GM18858 (cell line): ENCODE measurements around the gene RUBCN.
A peak's percentile ranks its signal among the peaks of the same experiment; 100 is the strongest.
"Not testable (repeated sequence)": the region's sequence is repeated elsewhere in the genome, so short reads cannot be mapped to it uniquely, and the experiment has no call there.

Experiments used
- ATAC-seq: cut with Tn5 transposase; IDR thresholded peaks from one replicate; pipeline ENCODE4 v1.9.1; 2021; ENCODE audit not compliant: unreplicated experiment

The RUBCN gene

DNA sequence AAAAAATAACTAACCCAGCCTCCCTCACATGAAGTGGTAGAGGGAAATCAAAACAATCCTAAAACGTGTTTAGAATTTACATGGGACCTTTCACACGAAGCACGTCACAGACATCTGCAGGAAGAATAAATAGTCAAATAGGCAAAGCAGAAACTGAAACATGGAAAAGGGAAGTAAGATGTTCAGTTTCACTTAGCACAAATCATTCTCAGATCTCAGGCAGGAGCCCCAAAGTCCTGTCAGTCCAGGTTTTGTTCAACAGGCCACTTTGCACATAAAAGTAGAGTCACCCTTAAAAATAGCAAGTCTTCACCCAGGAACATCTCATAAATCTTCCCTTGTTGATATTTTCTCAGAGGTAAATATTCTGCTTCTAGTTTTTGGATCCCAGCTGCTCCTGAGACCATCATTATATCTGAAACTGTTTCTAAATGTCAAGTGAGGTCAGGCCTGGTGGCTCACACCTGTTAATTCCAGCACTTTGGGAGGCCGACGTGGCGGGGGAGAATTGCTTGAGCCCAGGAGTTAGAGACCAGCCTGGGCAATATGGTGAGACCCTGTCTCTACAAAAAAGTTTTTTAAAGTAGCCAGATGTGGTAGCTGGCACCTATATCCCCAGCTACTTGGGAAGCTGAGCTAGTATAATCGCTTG, 1.9 kb downstream of the RUBCN start:
- peak; percentile 49 for ATAC-seq

DNA sequence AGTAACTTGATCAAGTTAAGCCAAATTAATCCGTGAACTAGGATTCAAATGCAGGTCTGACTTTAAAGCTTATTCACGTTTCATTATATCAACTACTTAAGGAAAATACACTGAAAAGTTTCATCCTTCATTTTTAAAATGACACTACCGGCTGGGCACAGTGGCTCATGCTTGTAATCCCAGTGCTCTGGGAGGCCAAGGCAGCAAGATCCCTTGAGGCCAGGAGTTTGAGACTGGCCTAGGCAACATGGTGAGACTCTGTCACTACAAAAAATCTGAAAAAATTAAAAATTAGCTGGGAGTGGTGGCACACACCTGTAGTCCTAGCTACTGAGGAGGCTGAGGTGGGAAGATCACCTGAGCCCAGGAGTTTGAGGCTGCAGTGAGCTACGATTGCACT, 3.7 kb downstream of the RUBCN start:
- ATAC-seq, result no peak

DNA sequence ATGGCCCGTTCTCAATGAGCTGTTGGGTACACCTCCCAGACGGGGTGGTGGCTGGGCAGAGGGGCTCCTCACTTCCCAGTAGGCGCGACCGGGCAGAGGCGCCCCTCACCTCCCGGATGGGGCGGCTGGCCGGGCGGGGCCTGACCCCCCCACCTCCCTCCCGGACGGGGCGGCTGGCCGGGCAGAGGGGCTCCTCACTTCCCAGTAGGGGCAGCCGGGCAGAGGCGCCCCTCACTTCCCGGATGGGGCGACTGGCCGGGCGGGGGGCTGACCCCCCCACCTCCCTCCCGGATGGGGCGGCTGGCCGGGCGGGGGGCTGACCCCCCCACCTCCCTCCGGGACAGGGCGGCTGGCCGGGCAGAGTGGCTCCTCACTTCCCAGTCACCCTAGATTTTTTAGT, 5.2 kb downstream of the RUBCN start:
- ATAC-seq, result not testable (repeated sequence)

DNA sequence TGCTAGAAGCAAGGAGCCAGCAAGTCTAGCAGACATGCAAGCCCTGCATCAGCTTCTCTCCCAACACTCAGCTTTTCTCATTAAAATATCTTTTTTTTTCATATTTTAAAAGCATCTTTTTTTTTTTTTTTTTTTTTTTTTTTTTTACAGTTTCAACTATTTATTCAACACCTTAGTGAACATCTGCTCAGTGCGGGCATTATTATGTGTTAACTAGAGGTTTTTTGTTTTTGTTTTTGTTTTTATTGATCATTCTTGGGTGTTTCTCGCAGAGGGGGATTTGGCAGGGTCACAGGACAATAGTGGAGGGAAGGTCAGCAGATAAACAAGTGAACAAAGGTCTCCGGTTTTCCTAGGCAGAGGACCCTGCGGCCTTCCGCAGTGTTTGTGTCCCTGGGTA, 5.9 kb downstream of the RUBCN start:
- not testable (repeated sequence) for ATAC-seq

DNA sequence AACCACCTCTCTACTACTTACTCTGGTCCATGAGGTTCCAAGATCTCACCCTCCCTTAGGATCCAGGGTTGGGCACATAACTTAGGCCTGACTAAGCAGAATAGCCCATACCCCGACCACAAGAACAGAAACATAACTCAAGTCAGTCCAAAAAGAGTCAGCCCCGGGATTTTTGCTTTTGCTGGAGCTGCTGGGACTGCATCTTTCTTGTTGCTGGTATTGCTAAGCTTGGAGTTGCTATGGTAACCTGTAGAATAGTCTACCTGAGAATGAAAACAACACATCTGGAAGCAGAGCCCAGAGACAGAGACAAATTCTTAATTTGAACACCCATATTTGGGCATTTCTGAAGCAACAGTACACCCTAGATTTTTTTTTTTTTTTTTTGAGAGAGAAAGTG, 6.5 kb downstream of the RUBCN start:
- no peak for ATAC-seq

DNA sequence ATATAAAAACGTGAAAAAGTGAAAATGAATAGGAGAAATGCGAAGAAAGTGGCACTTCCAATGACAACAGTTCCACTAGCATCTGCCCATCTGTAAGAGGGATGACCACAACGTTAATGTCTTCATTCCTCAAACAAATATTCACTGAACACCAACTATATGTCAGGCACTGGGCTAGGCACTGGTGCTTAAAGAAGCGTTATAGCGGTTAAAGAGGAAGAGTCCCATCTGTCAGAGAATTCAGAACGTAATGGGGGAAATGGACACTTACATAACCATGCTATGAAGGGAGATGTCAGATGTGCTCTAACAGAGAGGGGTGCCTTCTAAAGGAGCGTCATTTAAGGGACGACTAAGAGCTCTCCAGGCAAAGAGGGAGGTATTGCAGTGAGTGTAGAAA, 8.2 kb downstream of the RUBCN start:
- ATAC-seq, result no peak

DNA sequence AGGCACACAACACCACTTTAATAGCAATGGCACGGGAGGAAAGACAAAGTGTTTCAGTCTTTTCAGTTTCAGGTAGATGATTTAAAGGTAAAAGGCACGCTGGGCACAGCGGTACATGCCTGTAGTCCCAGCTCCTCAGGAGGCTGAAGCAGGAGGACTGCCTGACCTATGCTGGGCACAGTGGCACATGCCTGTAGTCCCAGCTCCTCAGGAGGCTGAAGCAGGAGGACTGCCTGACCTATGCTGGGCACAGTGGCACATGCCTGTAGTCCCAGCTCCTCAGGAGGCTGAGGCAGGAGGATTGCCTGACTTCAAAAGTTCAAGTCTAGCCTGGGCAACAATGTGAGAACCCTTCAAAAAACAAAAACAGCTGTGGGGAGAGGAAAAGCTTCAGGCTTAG, 8.8 kb downstream of the RUBCN start:
- ATAC-seq, result not testable (repeated sequence)

DNA sequence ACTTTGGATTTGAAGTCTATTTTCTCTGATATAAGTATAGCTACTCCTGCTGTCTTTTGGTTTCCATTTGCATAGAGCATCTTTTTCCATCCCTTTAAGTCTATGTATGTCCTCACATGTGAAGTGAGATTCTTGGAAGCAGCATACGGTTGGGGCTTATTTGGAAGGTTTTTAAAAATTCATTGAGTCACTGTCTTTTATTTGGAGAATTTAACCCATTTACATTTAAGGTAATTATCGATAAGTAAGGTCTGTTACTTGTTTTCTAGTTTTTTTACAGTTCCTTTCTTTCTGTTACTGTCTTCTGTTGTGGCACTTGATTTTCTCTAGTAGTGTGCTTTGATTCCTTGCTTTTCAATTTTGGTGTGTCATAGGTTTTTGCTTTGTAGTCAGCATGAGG, 14.0 kb downstream of the RUBCN start:
- no peak for ATAC-seq

DNA sequence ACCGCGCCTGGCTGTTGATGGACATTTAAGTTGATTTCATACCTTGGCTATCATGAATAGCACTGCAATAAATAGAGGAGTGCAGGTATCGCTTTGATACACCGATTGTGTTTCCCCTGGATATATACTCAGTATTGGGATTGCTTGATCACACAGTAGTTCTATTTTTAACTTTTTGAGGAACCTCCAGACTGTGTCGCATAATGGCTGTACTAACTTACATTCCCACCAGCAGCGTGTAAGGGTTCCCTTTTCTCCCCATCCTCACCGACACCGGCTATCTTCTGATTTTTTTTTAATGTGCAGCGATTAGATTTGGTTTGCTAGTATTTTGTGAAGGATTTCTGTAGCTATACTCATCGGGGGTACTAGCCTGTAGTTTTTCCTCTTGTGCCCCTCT, 16.0 kb downstream of the RUBCN start:
- ATAC-seq, result no peak

DNA sequence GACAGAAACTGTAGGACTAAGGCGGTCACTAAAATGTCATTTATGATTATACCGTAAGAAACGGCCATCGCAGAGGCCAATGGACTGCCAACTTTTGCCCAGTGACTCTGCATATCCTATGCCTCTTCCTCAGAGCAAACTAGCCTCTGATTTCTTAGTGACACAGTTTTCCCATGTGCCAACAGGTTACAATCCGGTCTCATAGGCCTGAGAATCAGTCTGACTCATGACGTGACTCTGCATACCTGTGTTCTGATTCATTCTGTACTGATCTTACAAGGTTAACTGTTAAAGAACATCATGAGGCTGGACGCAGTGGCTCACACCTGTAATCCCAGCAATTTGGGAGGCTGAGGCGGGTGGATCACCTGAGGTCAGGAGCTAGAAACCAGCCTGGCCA, 17.8 kb downstream of the RUBCN start:
- no peak for ATAC-seq

DNA sequence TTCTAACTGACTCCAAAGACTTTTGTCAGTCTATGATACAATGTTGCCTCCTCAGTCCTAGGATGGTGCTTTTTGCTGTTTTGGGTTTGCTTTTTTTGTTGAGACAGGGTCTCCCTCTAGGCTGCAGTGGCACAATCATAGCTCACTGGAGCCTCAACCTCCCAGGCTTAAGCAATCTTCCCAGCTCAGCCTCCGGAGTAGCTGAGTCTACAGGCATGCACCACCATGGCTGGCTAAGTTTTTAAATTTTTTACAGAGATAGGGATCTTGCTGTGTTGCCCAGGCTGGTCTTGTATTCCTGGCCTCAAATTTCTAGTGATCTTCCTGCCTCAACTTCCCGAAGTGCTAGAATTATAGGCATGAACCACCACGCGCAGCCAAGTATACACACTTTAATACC, 22.5 kb downstream of the RUBCN start:
- ATAC-seq, result no peak

DNA sequence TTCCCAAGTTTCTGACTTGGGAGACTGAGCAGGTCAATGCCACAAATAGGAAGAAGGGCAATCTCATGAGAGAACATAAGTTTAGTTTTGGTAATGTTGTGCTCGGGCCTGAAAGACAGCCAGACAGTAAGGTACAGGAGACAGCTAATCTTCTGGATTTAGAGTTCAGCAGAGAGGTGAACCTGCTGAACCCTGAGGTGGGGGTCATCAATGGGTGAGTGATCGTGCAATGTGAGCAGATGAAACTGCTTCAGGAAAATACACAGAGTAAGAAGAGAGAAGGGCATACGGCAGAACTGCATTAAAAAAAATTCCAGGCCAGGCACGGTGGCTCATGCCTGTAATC, 23.3 kb downstream of the RUBCN start:
- no peak for ATAC-seq

DNA sequence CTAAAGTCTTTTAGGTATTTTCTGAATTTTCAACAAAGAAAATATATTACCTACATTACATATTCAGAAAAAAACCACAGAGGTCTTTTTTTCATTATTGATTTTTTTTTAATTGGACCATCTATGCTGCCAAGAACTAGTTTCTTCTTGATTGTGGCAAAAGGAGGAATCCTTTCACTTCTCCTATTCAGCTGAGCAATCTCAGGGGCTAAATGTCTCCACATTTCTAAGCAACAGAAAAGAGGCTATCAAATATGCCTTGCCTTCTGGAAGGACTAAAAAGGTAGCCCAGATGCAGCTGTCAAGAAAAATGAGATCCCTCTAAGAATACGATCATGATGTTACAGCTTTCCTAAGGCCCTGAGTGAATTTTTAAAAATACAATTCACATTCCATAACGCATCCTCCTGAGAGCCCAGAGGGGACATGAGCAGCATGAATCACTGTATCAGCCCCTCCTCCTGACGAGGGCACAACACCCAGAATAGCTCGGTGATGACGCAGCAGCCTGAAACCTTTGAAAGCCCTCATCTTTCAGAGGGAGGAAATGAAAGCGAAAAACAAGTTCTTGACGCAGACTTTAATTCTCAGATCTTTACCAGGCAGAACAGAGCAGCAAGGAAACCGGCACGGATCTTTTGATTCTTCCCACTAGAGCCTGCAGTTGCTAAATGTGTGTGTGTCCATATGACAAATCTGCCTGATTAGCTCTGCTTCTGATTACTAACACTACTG, 24.6 kb downstream of the RUBCN start:
- peak; percentile 75 for ATAC-seq

DNA sequence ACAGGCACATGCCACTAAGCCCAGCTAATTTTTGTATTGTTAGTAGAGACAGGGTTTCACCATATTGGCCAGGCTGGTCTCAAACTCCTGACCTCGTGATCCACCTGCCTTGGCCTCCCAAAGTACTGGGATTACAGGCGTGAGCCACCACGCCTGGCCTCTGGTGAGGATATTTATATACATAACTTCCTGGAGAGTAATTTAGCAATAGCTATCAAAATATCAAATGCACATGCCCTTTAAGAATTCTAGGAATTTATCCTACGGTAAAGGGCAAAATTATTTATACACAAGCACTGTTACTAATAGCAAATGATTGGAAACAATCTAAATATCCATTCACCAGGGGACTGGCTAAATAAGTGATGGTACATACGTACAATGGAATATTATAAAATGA, 25.7 kb downstream of the RUBCN start:
- not testable (repeated sequence) for ATAC-seq

DNA sequence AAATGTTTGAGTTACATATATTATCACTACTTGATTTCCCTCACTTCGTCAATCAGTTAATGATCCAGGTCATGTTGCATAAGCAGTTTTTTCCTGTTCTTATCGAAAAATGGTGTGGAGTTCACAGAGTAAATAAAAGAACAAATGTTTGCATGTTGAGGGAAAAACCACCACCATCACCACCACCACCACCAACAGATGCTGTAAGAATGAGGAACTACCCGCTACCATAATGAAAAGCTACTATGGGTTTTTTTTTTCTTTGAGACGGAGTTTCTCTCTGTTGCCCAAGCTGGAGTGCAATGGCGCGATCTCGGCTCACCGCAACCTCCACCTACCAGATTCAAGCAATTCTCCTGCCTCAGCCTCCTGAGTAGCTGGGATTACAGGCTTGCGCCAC, 27.6 kb downstream of the RUBCN start:
- ATAC-seq, result no peak

DNA sequence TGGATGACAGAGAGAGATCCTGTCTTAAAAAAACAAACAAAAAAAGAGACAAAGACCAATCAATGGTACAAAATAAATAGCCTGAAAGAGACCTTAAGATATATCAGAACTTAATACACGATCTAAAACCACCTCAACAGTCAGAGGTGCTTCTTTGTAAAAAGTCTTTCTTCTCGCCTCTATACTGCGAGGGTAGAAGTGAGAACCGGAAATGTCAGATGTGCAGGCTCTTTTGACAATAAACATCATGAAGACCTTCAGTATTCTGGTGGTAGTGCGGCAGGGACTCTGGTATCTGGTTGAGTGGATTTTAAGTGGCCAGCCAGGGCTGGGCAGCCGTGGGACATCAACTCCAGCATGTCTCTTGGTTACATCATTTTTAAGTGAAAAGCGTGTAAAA, 30.0 kb downstream of the RUBCN start:
- no peak for ATAC-seq

DNA sequence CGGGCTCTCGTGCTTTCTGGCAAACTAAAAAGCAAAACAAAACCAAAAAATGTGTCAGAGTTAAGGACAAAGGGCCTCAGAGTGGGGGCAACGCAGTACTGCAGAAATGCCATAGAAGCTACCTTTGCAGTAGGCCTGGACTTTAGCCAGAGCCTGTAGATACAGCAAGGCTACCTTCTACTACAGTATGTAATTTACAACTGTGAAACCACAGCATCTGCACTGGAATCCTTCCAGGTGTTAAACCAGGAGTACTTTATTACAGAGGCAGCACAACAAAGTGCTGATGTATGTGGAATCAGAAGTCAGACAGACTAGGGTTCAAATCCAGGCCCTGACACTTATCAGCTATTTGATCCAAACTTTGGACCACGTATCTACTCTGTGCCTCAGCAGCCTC, 34.9 kb downstream of the RUBCN start:
- no peak for ATAC-seq

DNA sequence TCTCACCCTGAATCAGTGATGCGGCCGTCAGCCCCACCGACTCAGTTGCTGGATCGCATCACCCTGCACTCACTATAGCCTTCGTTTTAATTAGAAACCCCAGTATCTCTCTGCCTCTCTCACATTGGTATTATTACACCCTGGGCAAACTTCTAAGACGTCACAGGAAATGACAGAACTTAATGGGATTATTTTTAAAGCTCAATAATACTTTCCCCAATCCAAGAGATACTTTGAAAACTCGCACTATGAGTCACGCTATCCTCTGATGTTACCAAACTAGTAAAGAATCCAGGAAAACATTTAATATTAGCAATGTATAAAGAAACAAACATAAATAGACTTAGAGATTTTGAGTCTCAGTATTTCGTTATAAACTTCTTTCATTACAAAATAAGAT, 36.6 kb downstream of the RUBCN start:
- ATAC-seq, result no peak

DNA sequence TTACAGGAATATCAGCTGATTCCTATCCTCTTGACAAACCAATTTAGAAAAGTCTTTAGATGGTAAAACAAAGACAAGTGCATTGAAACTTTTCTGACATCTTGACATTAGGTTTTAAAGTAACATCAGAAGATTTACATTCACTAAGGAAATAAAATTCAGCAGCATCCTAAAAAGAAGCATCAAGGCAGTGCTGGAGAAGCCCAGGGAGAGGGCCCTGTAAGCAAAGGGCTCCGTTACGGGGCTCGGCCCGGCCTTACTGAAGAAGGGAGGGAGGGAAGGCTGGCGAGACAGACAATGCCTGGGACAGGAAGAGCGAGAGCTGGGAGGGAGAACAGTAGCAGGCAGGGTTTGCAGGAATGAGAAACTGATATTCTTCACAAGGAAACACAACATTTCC, 39.3 kb downstream of the RUBCN start:
- no peak for ATAC-seq

DNA sequence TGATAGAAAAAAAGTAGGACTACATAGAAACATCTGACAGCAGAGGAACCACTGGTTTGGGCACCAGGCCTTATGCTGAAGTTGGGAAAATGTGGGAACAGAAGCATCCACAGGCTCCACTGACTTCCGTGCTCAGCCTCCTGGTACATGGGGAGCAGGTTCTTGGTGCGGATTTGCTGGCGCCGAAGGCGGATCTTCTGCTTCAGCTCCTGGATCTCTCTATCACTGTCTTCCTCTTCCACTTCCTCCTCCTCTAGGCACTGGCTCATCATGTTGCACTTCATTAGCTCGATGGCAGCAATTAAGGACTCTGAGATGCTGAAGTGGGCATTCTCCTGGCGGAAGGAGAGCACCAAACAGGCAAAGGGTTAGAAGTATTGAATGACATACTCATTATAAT, 42.5 kb downstream of the RUBCN start:
- ATAC-seq, result no peak

DNA sequence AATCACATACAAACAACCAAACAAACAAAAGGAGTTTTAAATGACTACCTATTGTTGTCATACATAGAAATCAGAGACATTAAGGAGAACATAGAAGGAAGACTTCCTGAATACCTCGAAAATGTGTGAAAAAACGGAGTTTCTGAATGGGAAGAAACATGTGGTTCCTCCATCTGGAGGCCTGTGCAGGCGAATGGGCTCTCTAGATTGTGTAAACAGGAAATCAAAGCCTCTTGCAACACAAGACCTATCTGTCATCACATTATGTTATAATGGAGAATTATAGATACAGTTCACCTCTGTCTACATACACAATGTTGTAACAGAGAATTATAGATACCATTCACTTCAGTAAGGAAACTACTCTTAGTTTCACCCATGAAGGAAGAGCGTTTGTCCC, 44.1 kb downstream of the RUBCN start:
- ATAC-seq, result no peak

DNA sequence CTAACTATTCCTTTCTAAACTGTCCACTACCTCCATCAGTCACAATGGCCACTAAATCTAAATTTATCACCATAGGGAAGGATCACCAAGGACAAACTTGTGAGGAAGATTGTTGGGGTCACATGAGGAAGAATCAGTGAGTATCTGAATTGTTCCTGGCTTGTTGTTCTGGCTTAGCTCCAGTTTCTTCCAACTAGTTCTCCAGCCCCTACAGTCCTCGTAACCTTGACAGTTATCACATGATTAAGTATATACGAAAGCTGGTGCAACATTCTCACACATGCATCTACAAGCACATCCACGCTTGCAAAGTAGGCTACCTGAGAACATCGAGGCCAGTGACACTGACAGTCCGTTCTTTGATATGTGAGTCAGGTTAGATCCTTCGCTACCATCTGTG, 46.0 kb downstream of the RUBCN start:
- no peak for ATAC-seq

DNA sequence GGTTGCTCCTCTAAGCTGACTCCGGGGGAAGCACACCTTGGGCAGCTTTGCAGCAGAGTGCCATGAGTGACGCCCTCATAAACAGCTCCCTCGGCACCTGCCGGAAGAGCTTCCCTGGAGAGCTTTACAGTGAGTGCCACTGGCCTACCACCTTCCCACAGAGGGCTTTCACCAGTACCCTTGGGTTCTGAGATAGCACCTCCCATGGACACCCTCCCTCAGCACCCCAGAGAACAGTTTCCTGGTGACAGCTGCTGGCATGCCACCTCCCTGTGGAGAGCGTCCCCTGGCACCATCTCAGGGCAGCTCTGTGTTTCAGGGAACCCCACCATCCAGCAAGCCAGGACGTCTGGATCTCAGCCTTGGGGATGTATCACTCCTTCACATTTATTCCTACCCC, 49.1 kb downstream of the RUBCN start:
- no peak for ATAC-seq
